DOHH2 (cell line): ENCODE data around the gene JMJD8.

Experiments
- H3F3A ChIP-seq: fragments of 200-600 bp; sonication (generic), shearing (Covaris generic); 2 replicates; pipeline ENCODE4 v1.6.0; 2016; ENCODE audit warnings: antibody characterized with exemption, mild to moderate bottlenecking; ENCODE audit not compliant: control insufficient read depth, insufficient read depth
- H3K27ac ChIP-seq: fragments of 200-600 bp; sonication (generic); 2 replicates; pipeline ENCODE4 v1.5.1; 2014; ENCODE audit warnings: low read depth, mild to moderate bottlenecking, low read length, moderate library complexity
- H3K27me3 ChIP-seq: fragments of 200-600 bp; sonication (generic); 2 replicates; pipeline ENCODE4 v1.6.1; 2014; ENCODE audit warnings: mild to moderate bottlenecking, low read length, mixed read lengths; ENCODE audit not compliant: control insufficient read depth
- H3K36me3 ChIP-seq: fragments of 200-600 bp; sonication (generic); 2 replicates; pipeline ENCODE4 v1.6.1; 2014; ENCODE audit warnings: mild to moderate bottlenecking, low read length, moderate library complexity, mixed read lengths; ENCODE audit not compliant: control insufficient read depth
- H3K4me1 ChIP-seq: fragments of 200-600 bp; sonication (generic); 2 replicates; pipeline ENCODE4 v1.6.1; 2014; ENCODE audit warnings: mild to moderate bottlenecking, low read length, mixed read lengths; ENCODE audit not compliant: control insufficient read depth
- H3K4me2 ChIP-seq: fragments of 200-600 bp; sonication (generic); 2 replicates; pipeline ENCODE4 v1.6.0; 2014; ENCODE audit warnings: mild to moderate bottlenecking, low read length, moderate library complexity
- H3K4me3 ChIP-seq: fragments of 200-600 bp; sonication (generic); 2 replicates; pipeline ENCODE4 v1.5.1; 2014; ENCODE audit warnings: mild to moderate bottlenecking, low read length, mixed read lengths
- H3K79me2 ChIP-seq: fragments of 200-600 bp; sonication (generic); 2 replicates; pipeline ENCODE4 v1.6.1; 2014; ENCODE audit warnings: mild to moderate bottlenecking, low read length, mixed read lengths; ENCODE audit not compliant: control insufficient read depth
- H3K9me2 ChIP-seq: fragments of 200-600 bp; sonication (generic); replicated peaks from 2 replicates; pipeline ENCODE4 v1.6.1; 2014; ENCODE audit warnings: mild to moderate bottlenecking, low read length, mixed read lengths; ENCODE audit not compliant: control insufficient read depth
- H3K9me3 ChIP-seq: fragments of 200-600 bp; sonication (generic); 2 replicates; pipeline ENCODE4 v1.6.1; 2014; ENCODE audit warnings: antibody characterized with exemption, low read length, mixed read lengths; ENCODE audit not compliant: control insufficient read depth, insufficient read depth
- H4K20me1 ChIP-seq: fragments of 200-600 bp; sonication (generic); 2 replicates; pipeline ENCODE4 v1.6.0; 2014; ENCODE audit warnings: low read depth, mild to moderate bottlenecking, antibody characterized with exemption, low read length, moderate library complexity; ENCODE audit not compliant: control insufficient read depth, insufficient read depth
- CTCF ChIP-seq: fragments of 200-600 bp; sonication (generic); IDR thresholded peaks from one replicate; pipeline ENCODE4 v1.5.1; 2014; ENCODE audit warnings: antibody characterized with exemption, mild to moderate bottlenecking, low read depth, low read length; ENCODE audit not compliant: poor library complexity, severe bottlenecking
- EZH2phosphoT487 ChIP-seq: fragments of 200-600 bp; sonication (generic); IDR thresholded peaks from 2 replicates; pipeline ENCODE4 v1.6.1; 2017; ENCODE audit warnings: borderline replicate concordance, mild to moderate bottlenecking, antibody characterized with exemption, low read length, moderate library complexity, mixed read lengths

Gene JMJD8

DNA sequence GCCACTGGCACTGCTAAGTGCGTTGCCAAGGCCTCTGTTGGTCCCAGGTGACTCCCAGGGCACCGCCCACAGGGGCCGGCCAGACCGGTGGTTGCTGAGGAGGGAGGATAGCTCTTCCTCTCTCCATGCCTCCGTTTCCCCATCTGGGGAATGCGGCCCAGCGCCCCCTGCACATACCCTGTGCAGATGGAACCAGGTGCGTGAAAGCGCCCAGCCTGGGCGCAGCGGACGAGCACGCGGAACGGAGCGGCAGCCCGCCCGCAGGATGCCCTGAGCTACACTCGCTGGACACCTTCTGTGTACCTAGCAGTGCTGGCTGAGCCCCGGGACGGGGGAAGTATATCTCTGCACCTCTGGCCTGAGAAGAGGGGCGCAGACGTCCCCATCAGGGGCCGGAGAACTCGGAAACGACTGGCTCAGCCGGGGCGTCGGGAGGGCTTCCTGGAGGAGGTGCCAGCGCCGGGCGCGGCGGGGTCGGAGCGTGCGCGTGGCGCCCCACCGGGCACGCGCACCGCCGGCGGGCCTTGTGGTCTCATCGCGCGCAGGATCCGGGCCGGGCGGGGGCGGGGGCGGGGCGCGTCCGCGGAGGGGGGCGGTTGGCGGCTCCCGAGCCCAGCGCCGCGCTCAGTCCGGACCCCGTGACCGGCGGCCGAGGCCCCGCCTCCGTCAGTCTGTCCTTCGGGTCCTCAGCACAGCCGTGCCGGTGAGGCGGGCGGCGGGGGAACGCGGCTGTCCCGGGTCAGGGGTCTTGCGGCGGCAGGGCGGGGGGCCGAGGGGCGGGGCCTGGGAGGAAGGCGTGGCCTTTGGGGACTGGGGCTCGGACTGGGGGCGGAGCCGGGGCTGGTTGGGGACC lies 42.5 kb upstream of the JMJD8 start, which contains the start of the genes CCDC78 and HAGHL:
Gene CCDC78, minus strand, starts transcription at position 6 of the 853 bp plus-strand sequence. CDS start 76 bp downstream, outside the sequence.
Gene HAGHL, plus strand, starts transcription at position 669 of the 853 bp plus-strand sequence. CDS start 404 bp downstream, outside the sequence.
- peak within 1 kb of the TSS; percentile 72 for H3K27ac ChIP-seq
- H3K27me3 ChIP-seq: no peaks in the 10 kb centered on the region
- H3K4me1 ChIP-seq: peaks cover 56% of the 10 kb centered on the region
- peaks cover 46% of the 10 kb centered on the region for H3K36me3 ChIP-seq
- H3K4me3 ChIP-seq: peak within 1 kb of the TSS; percentile 85
- no peaks in the 10 kb centered on the region for H3K9me2 ChIP-seq
- 0 out of 2 replicates have a peak, but pooled peaks cover 3% of the 10 kb centered on the region for H4K20me1 ChIP-seq
- peak within 1 kb of the TSS; percentile 85 for H3K4me2 ChIP-seq
- peaks cover 6% of the 10 kb centered on the region for H3K79me2 ChIP-seq
- no peak for TF ChIP-seq EZH2phosphoT487
- no peak for TF ChIP-seq CTCF
- H3K9me3 ChIP-seq: no peaks in the 10 kb centered on the region
- peaks cover 10% of the 10 kb centered on the region; the same call in 1 of the 2 replicates for H3F3A ChIP-seq

DNA sequence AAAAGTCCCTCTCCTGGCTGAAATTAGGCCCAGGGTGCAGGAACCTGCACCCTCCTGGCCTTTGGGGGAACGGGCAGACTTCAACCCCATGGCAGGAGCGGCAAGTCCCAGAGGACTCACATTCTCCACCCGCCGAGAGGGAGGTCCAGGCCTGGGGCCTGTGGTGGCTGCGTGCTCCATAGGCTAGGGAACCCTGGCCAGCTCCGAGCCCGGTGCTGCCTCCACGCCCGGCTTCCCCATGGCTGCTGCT lies 42.0 kb upstream of the JMJD8 start:
- H3K9me2 ChIP-seq: no peaks in the 10 kb centered on the region
- 0 out of 2 replicates have a peak, but pooled peaks cover 3% of the 10 kb centered on the region for H4K20me1 ChIP-seq
- H3K4me2 ChIP-seq: peak overlapping the region; percentile 80
- peaks cover 44% of the 10 kb centered on the region for H3K36me3 ChIP-seq
- no peak for TF ChIP-seq CTCF
- no peak for TF ChIP-seq EZH2phosphoT487
- peaks cover 54% of the 10 kb centered on the region for H3K4me1 ChIP-seq
- H3K79me2 ChIP-seq: peaks cover 9% of the 10 kb centered on the region
- no peaks in the 10 kb centered on the region for H3K27me3 ChIP-seq
- peaks cover 10% of the 10 kb centered on the region; the same call in 1 of the 2 replicates for H3F3A ChIP-seq
- peak overlapping the region; percentile 65 for H3K4me3 ChIP-seq
- H3K27ac ChIP-seq: no peak overlapping the region
- no peaks in the 10 kb centered on the region for H3K9me3 ChIP-seq

DNA sequence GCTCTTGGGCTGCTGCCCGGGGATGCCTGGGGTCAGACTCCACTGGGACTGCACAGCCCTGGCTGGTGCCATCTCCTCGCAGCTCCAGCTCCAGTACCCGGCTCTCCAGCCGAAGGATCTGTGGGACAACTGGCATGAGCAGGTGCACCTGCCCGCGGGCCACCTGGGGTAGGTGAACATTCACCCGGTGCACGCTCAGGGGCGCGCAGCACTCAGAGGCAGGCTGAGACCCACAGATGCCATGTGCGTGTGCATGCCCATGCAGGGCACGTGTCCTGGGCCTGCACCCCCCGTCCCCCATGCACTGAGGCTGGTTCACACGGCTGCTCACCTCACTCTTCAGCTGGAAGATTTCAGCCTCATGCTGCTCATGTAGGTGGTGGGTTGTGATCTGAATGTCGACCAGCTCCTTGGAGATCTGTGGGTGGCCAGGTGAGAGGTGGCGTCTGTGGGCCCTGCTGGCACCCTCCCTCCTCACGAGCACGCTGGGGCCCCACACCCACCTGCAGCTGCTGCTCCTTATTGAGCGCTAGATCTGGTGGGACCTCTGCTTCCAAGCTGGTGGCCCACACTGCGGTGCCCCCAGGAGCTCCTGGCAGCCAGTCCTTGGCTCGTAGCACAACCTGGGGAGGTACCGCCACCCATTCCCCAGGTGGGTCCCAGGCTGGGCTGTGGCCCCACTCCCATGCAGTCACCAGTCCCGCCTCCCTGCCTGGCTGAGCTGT lies 41.5 kb upstream of the JMJD8 start:
- H3K27me3 ChIP-seq: no peaks in the 10 kb centered on the region
- no peak overlapping the region for H3K27ac ChIP-seq
- peak overlapping the region; percentile 65; the same call in 1 of the 2 replicates for H3K4me3 ChIP-seq
- TF ChIP-seq EZH2phosphoT487 (no peak), CTCF (no peak)
- H3K36me3 ChIP-seq: peaks cover 42% of the 10 kb centered on the region
- peaks cover 9% of the 10 kb centered on the region for H3K79me2 ChIP-seq
- no peaks in the 10 kb centered on the region for H3K9me2 ChIP-seq
- peaks cover 10% of the 10 kb centered on the region; the same call in 1 of the 2 replicates for H3F3A ChIP-seq
- 0 out of 2 replicates have a peak, but pooled peaks cover 3% of the 10 kb centered on the region for H4K20me1 ChIP-seq
- peaks cover 53% of the 10 kb centered on the region for H3K4me1 ChIP-seq
- H3K9me3 ChIP-seq: no peaks in the 10 kb centered on the region
- peak overlapping the region; percentile 80 for H3K4me2 ChIP-seq
